Stimulated activated effector memory CD8-positive, alpha-beta T cell treated with anti-CD3 and anti-CD28 coated beads, Interleukin-12 subunit alpha, Interleukin-12 subunit beta, amount 100 ng/mL, for 72 hours (primary cell): ENCODE data around the gene KIF11.

ENCODE experiments used
- ATAC-seq: fragments of 150-1000 bp; cut with Tn5 transposase; 2 replicates; pipeline ENCODE4 v1.10.0; 2021
- DNase-seq, 2 donors: peaks; one replicate each; pipeline ENCODE4 v3.0.0; 2021 to 2022; ENCODE audit warnings: low spot score in 2 of 2
- H3K27ac Mint-ChIP-seq: one replicate; pipeline ENCODE4 v1.8.0; 2022; ENCODE audit warnings: mild to moderate bottlenecking, mixed read lengths
- H3K36me3 Mint-ChIP-seq: one replicate; pipeline ENCODE4 v1.8.0; 2022; ENCODE audit warnings: mild to moderate bottlenecking, mixed read lengths
- H3K4me1 Mint-ChIP-seq: one replicate; pipeline ENCODE4 v1.8.0; 2022; ENCODE audit warnings: mixed read lengths
- H3K4me3 Mint-ChIP-seq: one replicate; pipeline ENCODE4 v1.8.0; 2022; ENCODE audit warnings: mild to moderate bottlenecking, mixed read lengths
- H3K9me3 Mint-ChIP-seq: one replicate; pipeline ENCODE4 v1.8.0; 2022; ENCODE audit warnings: mixed read lengths

Gene KIF11

DNA sequence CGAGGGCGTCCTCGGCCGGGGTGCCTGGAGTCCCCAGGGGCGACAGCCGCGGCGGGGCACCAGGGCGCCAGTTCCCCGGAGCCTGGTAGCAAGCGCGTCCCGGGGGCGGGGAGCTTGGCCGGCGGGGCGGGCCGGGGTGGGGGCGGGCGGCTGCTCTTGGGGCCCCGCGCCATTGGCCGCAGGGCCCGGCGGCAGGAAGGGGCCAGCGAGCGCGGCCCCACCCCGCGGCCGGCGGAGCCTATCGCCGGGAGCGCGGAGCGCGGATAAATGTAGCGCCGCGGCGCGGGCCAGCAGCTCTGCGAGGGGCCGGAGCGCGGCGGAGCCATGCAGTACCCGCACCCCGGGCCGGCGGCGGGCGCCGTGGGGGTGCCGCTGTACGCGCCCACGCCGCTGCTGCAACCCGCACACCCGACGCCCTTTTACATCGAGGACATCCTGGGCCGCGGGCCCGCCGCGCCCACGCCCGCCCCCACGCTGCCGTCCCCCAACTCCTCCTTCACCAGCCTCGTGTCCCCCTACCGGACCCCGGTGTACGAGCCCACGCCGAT is 96.8 kb downstream of the KIF11 start, which contains the start of gene HHEX:
Gene HHEX (plus strand): TSS at position 293 of the 548 bp plus-strand sequence. CDS start 32 bp downstream, at position 325.
- no peaks in the 10 kb centered on the region for H3K36me3 Mint-ChIP-seq
- peaks cover 12% of the 10 kb centered on the region for H3K4me1 Mint-ChIP-seq
- peak; percentile 81 for ATAC-seq
- H3K9me3 Mint-ChIP-seq, result no peaks in the 10 kb centered on the region
- H3K27ac Mint-ChIP-seq, result no peak within 1 kb of the TSS
- peak in 1 of 2 donors; percentile 13 for DNase-seq
- H3K4me3 Mint-ChIP-seq, result peak within 1 kb of the TSS; percentile 66

GRCh38 chr10:92690211-92690914 is 97.4 kb downstream of the KIF11 start:
- peak; percentile 79 for ATAC-seq
- no peak overlapping the region for H3K27ac Mint-ChIP-seq

DNA sequence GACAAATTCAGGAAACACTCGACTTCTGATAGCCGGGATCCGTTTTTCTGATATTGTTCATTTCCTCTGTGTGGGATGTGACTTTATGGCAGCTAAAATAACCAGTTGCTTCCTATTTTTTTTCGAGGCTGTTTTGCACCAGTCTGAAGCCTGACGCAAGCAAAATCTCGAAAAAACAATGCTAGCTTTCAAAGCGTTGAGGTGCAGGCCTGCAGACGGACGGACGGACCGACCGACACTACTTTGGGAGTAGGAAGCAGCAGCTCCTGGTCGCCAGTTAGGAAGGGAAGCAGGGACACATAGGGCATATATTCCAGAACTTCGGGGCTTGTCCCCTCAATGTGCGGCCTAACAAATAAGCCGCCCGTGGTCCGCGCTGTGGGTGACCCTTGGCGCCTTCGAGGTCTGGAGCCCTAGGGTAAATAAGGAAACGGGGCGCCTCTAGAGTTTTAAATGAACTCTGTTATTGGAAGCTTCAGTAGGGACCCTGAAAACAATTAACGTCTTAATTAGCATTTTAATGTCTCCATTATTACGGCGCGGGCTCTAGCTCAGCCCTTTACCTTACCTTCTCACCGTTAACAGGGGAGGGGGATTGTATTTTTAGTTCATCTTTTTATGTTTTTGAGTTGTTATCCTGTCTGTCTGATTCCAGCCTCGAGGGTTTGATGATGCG is 98.1 kb downstream of the KIF11 start:
- H3K27ac Mint-ChIP-seq, result no peak overlapping the region
- H3K4me1 Mint-ChIP-seq, result peaks cover 12% of the 10 kb centered on the region
- H3K36me3 Mint-ChIP-seq, result no peaks in the 10 kb centered on the region
- peak overlapping the region; percentile 66 for H3K4me3 Mint-ChIP-seq
- ATAC-seq (no peak), DNase-seq (no peak)
- no peaks in the 10 kb centered on the region for H3K9me3 Mint-ChIP-seq

More at GRCh38 chr10:92690211-92690914, 97.4 kb downstream of the KIF11 start:
- Mint-ChIP-seq H3K9me3 (no peaks in the 10 kb centered on the region), H3K4me1 (peaks cover 12% of the 10 kb centered on the region), H3K36me3 (no peaks in the 10 kb centered on the region), H3K4me3 (peak overlapping the region; percentile 66)
- peak; percentile 61 to 83 for DNase-seq

GRCh38 chr10:92691591-92692079 is 98.7 kb downstream of the KIF11 start:
- Mint-ChIP-seq H3K27ac (no peak overlapping the region), H3K36me3 (no peaks in the 10 kb centered on the region), H3K4me1 (peaks cover 12% of the 10 kb centered on the region), H3K9me3 (no peaks in the 10 kb centered on the region), H3K4me3 (peak overlapping the region; percentile 66)
- peak in 1 of 2 donors; percentile 50 for DNase-seq
- ATAC-seq, result no peak

- H3K27ac Mint-ChIP-seq, result no peak overlapping the region
Observed at GRCh38 chr10:92692080-92692671, 99.2 kb downstream of the KIF11 start.

DNA sequence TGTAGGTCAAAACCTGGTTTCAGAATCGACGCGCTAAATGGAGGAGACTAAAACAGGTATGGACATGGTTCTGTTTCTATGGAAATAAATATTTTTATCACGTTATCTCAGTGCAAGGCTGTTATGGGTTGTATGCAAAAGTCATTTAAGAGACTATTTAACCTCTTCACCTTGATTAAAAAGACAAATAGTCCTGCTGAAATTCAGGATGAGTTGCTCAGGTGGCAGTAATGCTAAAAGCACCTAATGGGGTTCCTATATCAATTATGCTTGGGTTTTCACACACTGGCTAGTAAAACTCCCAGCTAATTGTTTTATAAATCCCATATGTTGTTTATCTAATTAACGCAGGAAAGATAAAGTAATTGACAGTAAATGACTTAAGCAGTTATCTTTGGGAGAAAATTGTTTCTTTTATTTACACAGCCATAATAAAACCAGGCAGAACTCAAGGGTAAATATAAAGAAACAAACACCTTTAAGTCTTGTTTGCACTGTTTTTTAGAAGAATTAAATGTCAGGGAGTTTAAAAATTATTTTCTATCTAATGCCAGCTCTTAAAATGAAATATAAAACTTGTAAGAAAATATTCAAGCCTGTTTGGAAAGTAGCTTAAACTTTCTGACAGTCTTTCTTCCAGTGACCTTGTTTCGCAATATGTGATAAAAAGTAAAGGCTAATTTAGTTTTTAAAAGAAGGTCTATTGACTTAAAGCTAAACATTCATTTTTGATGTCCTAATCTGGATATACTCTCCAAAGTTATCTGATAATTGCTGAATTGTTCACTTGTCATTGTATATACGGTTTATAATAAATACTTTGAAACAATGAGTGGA is 100.0 kb downstream of the KIF11 start:
- H3K27ac Mint-ChIP-seq, result no peak overlapping the region
- no peak for DNase-seq

More at GRCh38 chr10:92692080-92692671, 99.2 kb downstream of the KIF11 start:
- peaks cover 12% of the 10 kb centered on the region for H3K4me1 Mint-ChIP-seq
- H3K36me3 Mint-ChIP-seq, result no peaks in the 10 kb centered on the region
- no peaks in the 10 kb centered on the region for H3K9me3 Mint-ChIP-seq
- H3K4me3 Mint-ChIP-seq, result peak overlapping the region; percentile 66
- ATAC-seq (no peak), DNase-seq (peak in 1 of 2 donors; percentile 46)

GRCh38 chr10:92693534-92693893 is 100.6 kb downstream of the KIF11 start:
- H3K36me3 Mint-ChIP-seq, result no peaks in the 10 kb centered on the region
- H3K9me3 Mint-ChIP-seq, result no peaks in the 10 kb centered on the region
- peaks cover 19% of the 10 kb centered on the region for H3K4me1 Mint-ChIP-seq
- no peak for ATAC-seq
- no peak overlapping the region for H3K27ac Mint-ChIP-seq
- DNase-seq, result no peak
- H3K4me3 Mint-ChIP-seq, result no peak overlapping the region

More for the DNA sequence above, 100.0 kb downstream of the KIF11 start:
- peak overlapping the region; percentile 66 for H3K4me3 Mint-ChIP-seq
- ATAC-seq, result no peak
- peaks cover 14% of the 10 kb centered on the region for H3K4me1 Mint-ChIP-seq
- H3K36me3 Mint-ChIP-seq, result no peaks in the 10 kb centered on the region
- H3K9me3 Mint-ChIP-seq, result no peaks in the 10 kb centered on the region

DNA sequence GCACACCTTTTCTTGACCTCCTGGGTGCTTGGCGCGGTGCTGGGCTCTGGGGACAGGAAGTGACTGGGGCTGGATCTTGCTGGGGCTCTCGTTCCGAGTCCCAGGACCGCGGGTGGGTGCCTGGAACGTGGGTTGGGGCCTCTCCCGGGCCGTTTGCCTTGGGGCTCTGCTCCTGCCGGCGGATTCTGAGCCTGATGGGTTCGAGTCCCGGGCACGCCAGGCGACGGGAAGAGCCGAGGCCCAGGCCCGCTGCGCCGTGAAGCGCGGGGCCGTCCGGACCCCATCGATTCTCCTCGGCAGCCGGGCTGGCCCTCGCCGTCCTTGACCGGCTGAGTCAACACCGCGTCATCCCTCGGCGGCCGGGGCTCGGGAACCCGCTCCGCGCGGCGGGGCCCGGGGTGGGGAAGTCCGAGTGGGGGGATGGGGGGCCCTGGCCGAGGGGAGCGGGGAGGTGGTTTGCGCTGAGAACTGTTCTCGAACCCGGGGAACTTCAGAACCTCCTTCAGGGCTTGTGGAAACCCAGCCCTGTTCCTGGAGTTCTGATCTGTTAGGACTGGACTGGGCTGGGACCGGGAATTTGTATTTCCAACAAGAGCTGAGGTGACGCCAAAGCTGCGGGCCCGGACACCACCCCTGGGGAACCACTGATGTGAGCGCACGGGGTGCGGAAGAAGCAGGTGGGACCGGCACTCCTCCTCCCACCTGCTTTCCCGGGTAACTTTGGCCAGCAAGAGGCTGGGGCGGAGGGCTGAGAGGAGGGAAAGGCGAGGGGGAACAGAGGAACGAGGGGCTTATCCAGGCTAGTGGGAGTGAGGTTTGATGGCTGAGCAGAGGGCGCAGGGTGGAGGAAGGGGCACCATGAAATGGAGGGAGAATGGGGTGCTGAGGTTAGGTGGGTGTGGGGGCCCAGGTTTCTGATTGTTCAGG is 103.0 kb downstream of the KIF11 start:
- H3K36me3 Mint-ChIP-seq, result no peaks in the 10 kb centered on the region
- DNase-seq (no peak), ATAC-seq (no peak)
- H3K4me3 Mint-ChIP-seq, result no peak overlapping the region
- peaks cover 31% of the 10 kb centered on the region for H3K4me1 Mint-ChIP-seq
- H3K9me3 Mint-ChIP-seq, result no peaks in the 10 kb centered on the region
- no peak overlapping the region for H3K27ac Mint-ChIP-seq

GRCh38 chr10:92696606-92697383 is 103.9 kb downstream of the KIF11 start:
- ATAC-seq (no peak), DNase-seq (no peak)
- no peaks in the 10 kb centered on the region for H3K36me3 Mint-ChIP-seq
- no peak overlapping the region for H3K27ac Mint-ChIP-seq
- H3K4me1 Mint-ChIP-seq, result peaks cover 23% of the 10 kb centered on the region
- no peaks in the 10 kb centered on the region for H3K9me3 Mint-ChIP-seq
- no peak overlapping the region for H3K4me3 Mint-ChIP-seq

DNA sequence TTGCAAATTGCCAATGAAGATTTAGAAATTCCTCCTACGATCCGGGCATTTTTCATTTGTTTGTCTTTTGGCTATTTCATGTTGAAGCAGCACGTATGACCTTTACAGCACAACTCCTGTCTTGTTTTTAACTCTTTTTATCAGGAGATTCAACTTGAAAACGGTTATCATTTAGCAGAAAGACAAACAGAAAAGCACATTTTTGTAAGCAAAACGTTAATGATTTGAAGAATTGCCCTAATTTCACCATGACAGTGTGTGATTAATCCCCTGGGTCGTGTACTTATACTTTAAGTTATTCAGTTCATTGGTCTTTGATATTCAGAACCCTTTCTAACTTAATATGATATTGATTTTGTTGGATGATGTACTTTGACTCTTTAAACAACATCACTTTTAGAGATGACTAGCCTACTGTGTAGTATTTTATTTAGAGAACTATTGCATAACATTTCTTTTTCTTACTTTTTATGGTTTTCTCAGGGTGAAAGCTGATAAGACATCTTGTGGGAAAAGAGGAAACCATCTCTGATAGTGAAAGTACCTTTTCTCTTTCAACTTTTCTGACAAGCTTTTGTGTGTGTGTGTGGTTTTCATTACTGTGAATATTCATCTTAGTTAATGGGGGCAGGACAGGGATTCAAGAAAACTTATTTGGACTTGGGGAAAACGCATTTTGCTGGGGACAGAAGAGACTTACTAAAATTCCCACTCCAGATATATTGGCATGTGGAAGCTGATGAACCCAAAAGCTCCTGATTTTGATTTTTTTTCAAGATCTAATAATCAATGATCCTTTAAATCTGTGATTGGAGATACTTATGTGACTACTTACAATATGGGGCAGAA is 105.0 kb downstream of the KIF11 start:
- no peak overlapping the region for H3K27ac Mint-ChIP-seq
- peaks cover 18% of the 10 kb centered on the region for H3K4me1 Mint-ChIP-seq
- no peaks in the 10 kb centered on the region for H3K9me3 Mint-ChIP-seq
- ATAC-seq (no peak), DNase-seq (no peak)
- H3K36me3 Mint-ChIP-seq, result no peaks in the 10 kb centered on the region
- H3K4me3 Mint-ChIP-seq, result peak overlapping the region; percentile 63

DNA sequence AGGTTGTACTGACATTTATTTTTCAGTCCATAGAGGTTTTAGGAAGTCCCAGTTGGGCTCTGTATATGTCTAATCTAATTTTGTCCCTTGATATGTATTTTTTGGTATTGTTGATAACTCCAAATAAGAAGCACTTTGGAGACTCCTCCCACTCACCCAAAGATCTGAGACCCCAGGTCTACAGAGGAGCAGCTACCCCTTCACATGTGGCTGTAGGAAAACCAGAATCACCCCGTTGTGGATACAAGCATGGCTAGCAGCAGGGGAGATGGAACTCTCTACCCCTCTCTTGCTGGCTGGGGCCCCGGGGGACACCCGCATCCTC is 106.2 kb downstream of the KIF11 start:
- no peak overlapping the region for H3K27ac Mint-ChIP-seq
- peak overlapping the region; percentile 63 for H3K4me3 Mint-ChIP-seq
- no peaks in the 10 kb centered on the region for H3K9me3 Mint-ChIP-seq
- peaks cover 18% of the 10 kb centered on the region for H3K4me1 Mint-ChIP-seq
- ATAC-seq (no peak), DNase-seq (no peak)
- no peaks in the 10 kb centered on the region for H3K36me3 Mint-ChIP-seq

- peak in 1 of 2 donors; percentile 57 for DNase-seq
Observed at GRCh38 chr10:92699518-92700381, 106.8 kb downstream of the KIF11 start.

More at GRCh38 chr10:92699518-92700381, 106.8 kb downstream of the KIF11 start:
- peak; percentile 76 for ATAC-seq
- Mint-ChIP-seq H3K4me3 (peak overlapping the region; percentile 63), H3K27ac (no peak overlapping the region), H3K36me3 (no peaks in the 10 kb centered on the region), H3K4me1 (peaks cover 18% of the 10 kb centered on the region), H3K9me3 (no peaks in the 10 kb centered on the region)
